WTC11 (cell line): ENCODE data around the gene SHANK2. TPM values are rescaled to one million over a fixed set of nuclear protein-coding genes. Genes with fewer than 3 reads are reported as not detected.

Experiments
- HMGA2 ChIP-seq: fragments of 250-450 bp; sonication (Bioruptor Pico); IDR thresholded peaks from 2 replicates; pipeline ENCODE4 v1.4.0; 2021; ENCODE audit warnings: mild to moderate bottlenecking, moderate library complexity
- NR2C2 ChIP-seq: sonication (generic); formaldehyde crosslinking; IDR thresholded peaks from 2 replicates; pipeline ENCODE4 v1.8.0; 2022; ENCODE audit warnings: mild to moderate bottlenecking, missing genetic modification reagents
- NR3C1 ChIP-seq: sonication (generic); formaldehyde crosslinking; conservative IDR thresholded peaks from 2 replicates; pipeline ENCODE4 v1.8.1; 2023; ENCODE audit warnings: low read depth, mild to moderate bottlenecking, missing genetic modification reagents
- RORB ChIP-seq: fragments of 250-450 bp; sonication (Bioruptor Pico); IDR thresholded peaks from 2 replicates; pipeline ENCODE4 v1.9.0; 2021; ENCODE audit warnings: mild to moderate bottlenecking
- SP1 ChIP-seq: sonication (generic); formaldehyde crosslinking; conservative IDR thresholded peaks from 2 replicates; pipeline ENCODE4 v1.8.1; 2022; ENCODE audit warnings: missing genetic modification reagents
- TEAD1 ChIP-seq: sonication (generic); formaldehyde crosslinking; IDR thresholded peaks from 2 replicates; pipeline ENCODE4 v1.8.0; 2022; ENCODE audit warnings: mild to moderate bottlenecking, missing genetic modification reagents
- TEAD4 ChIP-seq: sonication (generic); formaldehyde crosslinking; IDR thresholded peaks from 2 replicates; pipeline ENCODE4 v1.8.0; 2022; ENCODE audit warnings: mild to moderate bottlenecking, missing genetic modification reagents
- TP53 ChIP-seq: sonication (generic); formaldehyde crosslinking; IDR thresholded peaks from 2 replicates; pipeline ENCODE4 v1.8.1; 2023; ENCODE audit warnings: mild to moderate bottlenecking, missing genetic modification reagents
- total RNA-seq: library from RNA; stranded (reverse); gene quantifications from 3 replicates; pipeline ENCODE4 v1.2.3, GENCODE V29; 2021
- TF ChIP-seq, protein P1 (sequence below): fragments of 250-450 bp; sonication (Bioruptor Pico); IDR thresholded peaks from 2 replicates; pipeline ENCODE4 v1.9.0; 2021; ENCODE audit warnings: mild to moderate bottlenecking, borderline replicate concordance
- TF ChIP-seq, protein P2 (sequence below): sonication (generic); formaldehyde crosslinking; IDR thresholded peaks from 2 replicates; pipeline ENCODE4 v1.8.1; 2023; ENCODE audit warnings: mild to moderate bottlenecking, missing genetic modification reagents
- TF ChIP-seq, protein P3 (sequence below): fragments of 250-450 bp; sonication (Bioruptor Pico); IDR thresholded peaks from 2 replicates; pipeline ENCODE4 v1.8.0; 2021; ENCODE audit warnings: mild to moderate bottlenecking
- TF ChIP-seq, protein P4 (sequence below): sonication (generic); formaldehyde crosslinking; conservative IDR thresholded peaks from 2 replicates; pipeline ENCODE4 v1.8.1; 2022; ENCODE audit warnings: mild to moderate bottlenecking, missing genetic modification reagents
- TF ChIP-seq, protein P5 (sequence below): sonication (generic); formaldehyde crosslinking; IDR thresholded peaks from 2 replicates; pipeline ENCODE4 v1.8.1; 2023; ENCODE audit warnings: mild to moderate bottlenecking, moderate library complexity, missing genetic modification reagents
- TF ChIP-seq, protein P6 (sequence below): sonication (generic); formaldehyde crosslinking; IDR thresholded peaks from 2 replicates; pipeline ENCODE4 v1.8.0; 2022; ENCODE audit warnings: missing genetic modification reagents

The SHANK2 gene
- total RNA-seq, 1 experiment from 2014 or later = 64.8 TPM

DNA sequence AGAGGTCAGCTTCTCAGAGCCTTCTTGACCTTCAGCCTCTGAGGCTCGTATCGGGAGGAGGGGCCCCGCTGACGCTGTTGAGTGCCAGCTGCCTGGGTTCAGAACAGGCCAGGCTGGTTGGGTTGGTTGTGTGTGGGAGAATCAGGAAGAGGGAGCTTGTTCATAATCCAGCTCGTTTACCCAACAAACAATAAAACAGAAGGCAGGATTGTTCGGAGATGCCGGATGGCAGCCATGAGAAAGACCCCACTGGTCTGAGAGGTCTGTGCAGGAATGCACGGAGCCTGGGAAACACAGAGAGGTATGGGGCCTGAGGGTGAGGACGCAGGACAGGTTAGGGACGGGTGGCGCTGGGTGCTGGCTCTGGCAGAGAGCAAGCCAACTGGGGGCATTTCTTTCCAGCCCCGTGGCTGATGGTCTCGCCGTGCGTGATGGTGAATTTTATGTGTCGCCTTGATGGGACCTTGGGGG, 31.6 kb upstream of the SHANK2 start (continued):
- TF ChIP-seq, protein P1, sequence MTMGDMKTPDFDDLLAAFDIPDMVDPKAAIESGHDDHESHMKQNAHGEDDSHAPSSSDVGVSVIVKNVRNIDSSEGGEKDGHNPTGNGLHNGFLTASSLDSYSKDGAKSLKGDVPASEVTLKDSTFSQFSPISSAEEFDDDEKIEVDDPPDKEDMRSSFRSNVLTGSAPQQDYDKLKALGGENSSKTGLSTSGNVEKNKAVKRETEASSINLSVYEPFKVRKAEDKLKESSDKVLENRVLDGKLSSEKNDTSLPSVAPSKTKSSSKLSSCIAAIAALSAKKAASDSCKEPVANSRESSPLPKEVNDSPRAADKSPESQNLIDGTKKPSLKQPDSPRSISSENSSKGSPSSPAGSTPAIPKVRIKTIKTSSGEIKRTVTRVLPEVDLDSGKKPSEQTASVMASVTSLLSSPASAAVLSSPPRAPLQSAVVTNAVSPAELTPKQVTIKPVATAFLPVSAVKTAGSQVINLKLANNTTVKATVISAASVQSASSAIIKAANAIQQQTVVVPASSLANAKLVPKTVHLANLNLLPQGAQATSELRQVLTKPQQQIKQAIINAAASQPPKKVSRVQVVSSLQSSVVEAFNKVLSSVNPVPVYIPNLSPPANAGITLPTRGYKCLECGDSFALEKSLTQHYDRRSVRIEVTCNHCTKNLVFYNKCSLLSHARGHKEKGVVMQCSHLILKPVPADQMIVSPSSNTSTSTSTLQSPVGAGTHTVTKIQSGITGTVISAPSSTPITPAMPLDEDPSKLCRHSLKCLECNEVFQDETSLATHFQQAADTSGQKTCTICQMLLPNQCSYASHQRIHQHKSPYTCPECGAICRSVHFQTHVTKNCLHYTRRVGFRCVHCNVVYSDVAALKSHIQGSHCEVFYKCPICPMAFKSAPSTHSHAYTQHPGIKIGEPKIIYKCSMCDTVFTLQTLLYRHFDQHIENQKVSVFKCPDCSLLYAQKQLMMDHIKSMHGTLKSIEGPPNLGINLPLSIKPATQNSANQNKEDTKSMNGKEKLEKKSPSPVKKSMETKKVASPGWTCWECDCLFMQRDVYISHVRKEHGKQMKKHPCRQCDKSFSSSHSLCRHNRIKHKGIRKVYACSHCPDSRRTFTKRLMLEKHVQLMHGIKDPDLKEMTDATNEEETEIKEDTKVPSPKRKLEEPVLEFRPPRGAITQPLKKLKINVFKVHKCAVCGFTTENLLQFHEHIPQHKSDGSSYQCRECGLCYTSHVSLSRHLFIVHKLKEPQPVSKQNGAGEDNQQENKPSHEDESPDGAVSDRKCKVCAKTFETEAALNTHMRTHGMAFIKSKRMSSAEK (CRISPR knock-in tag) = no peak
- TF ChIP-seq, protein P2, sequence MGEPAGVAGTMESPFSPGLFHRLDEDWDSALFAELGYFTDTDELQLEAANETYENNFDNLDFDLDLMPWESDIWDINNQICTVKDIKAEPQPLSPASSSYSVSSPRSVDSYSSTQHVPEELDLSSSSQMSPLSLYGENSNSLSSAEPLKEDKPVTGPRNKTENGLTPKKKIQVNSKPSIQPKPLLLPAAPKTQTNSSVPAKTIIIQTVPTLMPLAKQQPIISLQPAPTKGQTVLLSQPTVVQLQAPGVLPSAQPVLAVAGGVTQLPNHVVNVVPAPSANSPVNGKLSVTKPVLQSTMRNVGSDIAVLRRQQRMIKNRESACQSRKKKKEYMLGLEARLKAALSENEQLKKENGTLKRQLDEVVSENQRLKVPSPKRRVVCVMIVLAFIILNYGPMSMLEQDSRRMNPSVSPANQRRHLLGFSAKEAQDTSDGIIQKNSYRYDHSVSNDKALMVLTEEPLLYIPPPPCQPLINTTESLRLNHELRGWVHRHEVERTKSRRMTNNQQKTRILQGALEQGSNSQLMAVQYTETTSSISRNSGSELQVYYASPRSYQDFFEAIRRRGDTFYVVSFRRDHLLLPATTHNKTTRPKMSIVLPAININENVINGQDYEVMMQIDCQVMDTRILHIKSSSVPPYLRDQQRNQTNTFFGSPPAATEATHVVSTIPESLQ (CRISPR knock-in tag) = no peak
- TF ChIP-seq TEAD1 (CRISPR knock-in tag) = no peak
- TF ChIP-seq, protein P3, sequence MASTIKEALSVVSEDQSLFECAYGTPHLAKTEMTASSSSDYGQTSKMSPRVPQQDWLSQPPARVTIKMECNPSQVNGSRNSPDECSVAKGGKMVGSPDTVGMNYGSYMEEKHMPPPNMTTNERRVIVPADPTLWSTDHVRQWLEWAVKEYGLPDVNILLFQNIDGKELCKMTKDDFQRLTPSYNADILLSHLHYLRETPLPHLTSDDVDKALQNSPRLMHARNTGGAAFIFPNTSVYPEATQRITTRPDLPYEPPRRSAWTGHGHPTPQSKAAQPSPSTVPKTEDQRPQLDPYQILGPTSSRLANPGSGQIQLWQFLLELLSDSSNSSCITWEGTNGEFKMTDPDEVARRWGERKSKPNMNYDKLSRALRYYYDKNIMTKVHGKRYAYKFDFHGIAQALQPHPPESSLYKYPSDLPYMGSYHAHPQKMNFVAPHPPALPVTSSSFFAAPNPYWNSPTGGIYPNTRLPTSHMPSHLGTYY (CRISPR knock-in tag) = no peak
- TF ChIP-seq, protein P4, sequence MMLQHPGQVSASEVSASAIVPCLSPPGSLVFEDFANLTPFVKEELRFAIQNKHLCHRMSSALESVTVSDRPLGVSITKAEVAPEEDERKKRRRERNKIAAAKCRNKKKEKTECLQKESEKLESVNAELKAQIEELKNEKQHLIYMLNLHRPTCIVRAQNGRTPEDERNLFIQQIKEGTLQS (CRISPR knock-in tag) = no peak
- TF ChIP-seq TEAD4 (CRISPR knock-in tag) = no peak
- no peak for TF ChIP-seq TP53 (CRISPR knock-in tag)
- TF ChIP-seq SP1 = no peak
- TF ChIP-seq HMGA2 (CRISPR knock-in tag) = no peak
- TF ChIP-seq, protein P5, sequence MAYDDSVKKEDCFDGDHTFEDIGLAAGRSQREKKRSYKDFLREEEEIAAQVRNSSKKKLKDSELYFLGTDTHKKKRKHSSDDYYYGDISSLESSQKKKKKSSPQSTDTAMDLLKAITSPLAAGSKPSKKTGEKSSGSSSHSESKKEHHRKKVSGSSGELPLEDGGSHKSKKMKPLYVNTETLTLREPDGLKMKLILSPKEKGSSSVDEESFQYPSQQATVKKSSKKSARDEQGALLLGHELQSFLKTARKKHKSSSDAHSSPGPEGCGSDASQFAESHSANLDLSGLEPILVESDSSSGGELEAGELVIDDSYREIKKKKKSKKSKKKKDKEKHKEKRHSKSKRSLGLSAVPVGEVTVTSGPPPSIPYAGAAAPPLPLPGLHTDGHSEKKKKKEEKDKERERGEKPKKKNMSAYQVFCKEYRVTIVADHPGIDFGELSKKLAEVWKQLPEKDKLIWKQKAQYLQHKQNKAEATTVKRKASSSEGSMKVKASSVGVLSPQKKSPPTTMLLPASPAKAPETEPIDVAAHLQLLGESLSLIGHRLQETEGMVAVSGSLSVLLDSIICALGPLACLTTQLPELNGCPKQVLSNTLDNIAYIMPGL (CRISPR knock-in tag) = no peak
- TF ChIP-seq, protein P6, sequence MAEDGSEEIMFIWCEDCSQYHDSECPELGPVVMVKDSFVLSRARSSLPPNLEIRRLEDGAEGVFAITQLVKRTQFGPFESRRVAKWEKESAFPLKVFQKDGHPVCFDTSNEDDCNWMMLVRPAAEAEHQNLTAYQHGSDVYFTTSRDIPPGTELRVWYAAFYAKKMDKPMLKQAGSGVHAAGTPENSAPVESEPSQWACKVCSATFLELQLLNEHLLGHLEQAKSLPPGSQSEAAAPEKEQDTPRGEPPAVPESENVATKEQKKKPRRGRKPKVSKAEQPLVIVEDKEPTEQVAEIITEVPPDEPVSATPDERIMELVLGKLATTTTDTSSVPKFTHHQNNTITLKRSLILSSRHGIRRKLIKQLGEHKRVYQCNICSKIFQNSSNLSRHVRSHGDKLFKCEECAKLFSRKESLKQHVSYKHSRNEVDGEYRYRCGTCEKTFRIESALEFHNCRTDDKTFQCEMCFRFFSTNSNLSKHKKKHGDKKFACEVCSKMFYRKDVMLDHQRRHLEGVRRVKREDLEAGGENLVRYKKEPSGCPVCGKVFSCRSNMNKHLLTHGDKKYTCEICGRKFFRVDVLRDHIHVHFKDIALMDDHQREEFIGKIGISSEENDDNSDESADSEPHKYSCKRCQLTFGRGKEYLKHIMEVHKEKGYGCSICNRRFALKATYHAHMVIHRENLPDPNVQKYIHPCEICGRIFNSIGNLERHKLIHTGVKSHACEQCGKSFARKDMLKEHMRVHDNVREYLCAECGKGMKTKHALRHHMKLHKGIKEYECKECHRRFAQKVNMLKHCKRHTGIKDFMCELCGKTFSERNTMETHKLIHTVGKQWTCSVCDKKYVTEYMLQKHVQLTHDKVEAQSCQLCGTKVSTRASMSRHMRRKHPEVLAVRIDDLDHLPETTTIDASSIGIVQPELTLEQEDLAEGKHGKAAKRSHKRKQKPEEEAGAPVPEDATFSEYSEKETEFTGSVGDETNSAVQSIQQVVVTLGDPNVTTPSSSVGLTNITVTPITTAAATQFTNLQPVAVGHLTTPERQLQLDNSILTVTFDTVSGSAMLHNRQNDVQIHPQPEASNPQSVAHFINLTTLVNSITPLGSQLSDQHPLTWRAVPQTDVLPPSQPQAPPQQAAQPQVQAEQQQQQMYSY (CRISPR knock-in tag) = no peak
- no peak for TF ChIP-seq NR3C1 (CRISPR knock-in tag)
- no peak for TF ChIP-seq RORB (CRISPR knock-in tag)
- no peak for TF ChIP-seq NR2C2 (CRISPR knock-in tag)
